Measurements from ENCODE around the gene RPGRIP1L. TPM values are rescaled to one million over a fixed set of nuclear protein-coding genes. Genes with fewer than 3 reads are reported as not detected.

RPGRIP1L gene
- total RNA-seq, 1 donor from 2014 or later, result 19.9 TPM

DNA sequence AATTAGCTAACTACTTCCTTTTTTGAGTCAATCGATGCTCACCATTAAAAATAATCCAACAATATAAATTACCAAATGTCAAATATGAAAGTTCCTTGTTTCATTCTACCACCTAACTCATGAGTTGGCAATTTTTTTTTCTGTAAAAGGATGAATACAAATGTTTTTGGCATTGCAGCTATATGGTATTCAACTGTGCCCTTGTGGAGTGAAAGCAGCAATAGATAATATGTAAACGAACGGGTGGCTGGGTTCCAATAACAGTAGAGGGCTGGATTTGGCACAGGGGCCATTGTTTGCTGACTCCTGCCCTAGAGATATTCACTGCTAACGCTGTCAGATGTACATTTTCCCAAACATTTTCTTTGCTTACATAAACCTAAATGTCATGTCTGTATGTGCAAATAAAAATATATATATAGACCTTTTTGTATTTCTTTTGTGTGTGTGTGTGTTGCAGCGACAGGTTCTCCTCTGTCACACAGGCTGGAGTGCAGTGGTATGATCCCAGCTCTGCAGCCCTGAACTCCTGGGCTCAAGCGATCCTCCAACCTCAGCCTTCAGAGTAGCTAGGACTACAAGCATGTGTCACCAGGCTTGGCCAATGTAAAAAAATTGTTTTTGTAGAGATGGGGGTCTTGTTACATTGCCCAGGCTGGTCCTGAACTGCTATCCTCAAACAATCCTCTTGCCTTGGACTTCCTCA, 73.9 kb downstream of the RPGRIP1L start:
- Mint-ChIP-seq H3K4me3 (ENCODE audit: low read depth) (no peak overlapping the region), H3K9me3 (ENCODE audit: low read depth) (no peaks in the 10 kb centered on the region), H3K4me1 (ENCODE audit: low read depth) (peaks cover 3% of the 10 kb centered on the region), H3K36me3 (ENCODE audit: insufficient read depth) (peaks cover 7% of the 10 kb centered on the region), H3K27me3 (no peaks in the 10 kb centered on the region), H3K27ac (no peak overlapping the region)
- TF ChIP-seq, protein P1, sequence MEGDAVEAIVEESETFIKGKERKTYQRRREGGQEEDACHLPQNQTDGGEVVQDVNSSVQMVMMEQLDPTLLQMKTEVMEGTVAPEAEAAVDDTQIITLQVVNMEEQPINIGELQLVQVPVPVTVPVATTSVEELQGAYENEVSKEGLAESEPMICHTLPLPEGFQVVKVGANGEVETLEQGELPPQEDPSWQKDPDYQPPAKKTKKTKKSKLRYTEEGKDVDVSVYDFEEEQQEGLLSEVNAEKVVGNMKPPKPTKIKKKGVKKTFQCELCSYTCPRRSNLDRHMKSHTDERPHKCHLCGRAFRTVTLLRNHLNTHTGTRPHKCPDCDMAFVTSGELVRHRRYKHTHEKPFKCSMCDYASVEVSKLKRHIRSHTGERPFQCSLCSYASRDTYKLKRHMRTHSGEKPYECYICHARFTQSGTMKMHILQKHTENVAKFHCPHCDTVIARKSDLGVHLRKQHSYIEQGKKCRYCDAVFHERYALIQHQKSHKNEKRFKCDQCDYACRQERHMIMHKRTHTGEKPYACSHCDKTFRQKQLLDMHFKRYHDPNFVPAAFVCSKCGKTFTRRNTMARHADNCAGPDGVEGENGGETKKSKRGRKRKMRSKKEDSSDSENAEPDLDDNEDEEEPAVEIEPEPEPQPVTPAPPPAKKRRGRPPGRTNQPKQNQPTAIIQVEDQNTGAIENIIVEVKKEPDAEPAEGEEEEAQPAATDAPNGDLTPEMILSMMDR (IDR thresholded peaks at IDR 0.05; ENCODE audit: unreplicated experiment), result no peak
- DNase-seq (ENCODE audit: low spot score, unreplicated experiment), result no peak

DNA sequence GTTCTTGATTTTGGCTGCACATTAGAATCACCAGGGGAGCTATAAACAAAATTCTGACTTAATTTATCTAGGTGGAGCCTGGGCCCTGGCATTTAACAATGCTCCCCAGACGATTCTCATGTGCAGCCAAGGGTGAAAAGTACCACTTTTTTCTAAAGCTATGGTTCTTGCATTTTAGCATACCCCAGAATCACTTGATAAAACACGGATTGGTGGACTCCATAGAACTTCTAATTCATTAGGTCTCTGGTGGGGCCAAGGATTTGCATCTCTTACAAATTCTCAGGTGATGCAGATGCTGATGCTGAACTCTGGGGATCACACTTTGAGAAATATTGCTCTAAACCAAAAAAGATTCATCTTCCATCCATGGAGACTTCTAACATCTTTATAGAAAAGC, 74.5 kb downstream of the RPGRIP1L start:
- H3K27me3 Mint-ChIP-seq, result no peaks in the 10 kb centered on the region
- DNase-seq (ENCODE audit: low spot score, unreplicated experiment), result no peak
- H3K36me3 Mint-ChIP-seq (ENCODE audit: insufficient read depth), result peaks cover 2% of the 10 kb centered on the region
- TF ChIP-seq, protein P1 (IDR thresholded peaks at IDR 0.05; ENCODE audit: unreplicated experiment), result no peak
- peaks cover 3% of the 10 kb centered on the region for H3K4me1 Mint-ChIP-seq (ENCODE audit: low read depth)
- no peaks in the 10 kb centered on the region for H3K9me3 Mint-ChIP-seq (ENCODE audit: low read depth)
- no peak overlapping the region for H3K27ac Mint-ChIP-seq
- no peak overlapping the region for H3K4me3 Mint-ChIP-seq (ENCODE audit: low read depth)

DNA sequence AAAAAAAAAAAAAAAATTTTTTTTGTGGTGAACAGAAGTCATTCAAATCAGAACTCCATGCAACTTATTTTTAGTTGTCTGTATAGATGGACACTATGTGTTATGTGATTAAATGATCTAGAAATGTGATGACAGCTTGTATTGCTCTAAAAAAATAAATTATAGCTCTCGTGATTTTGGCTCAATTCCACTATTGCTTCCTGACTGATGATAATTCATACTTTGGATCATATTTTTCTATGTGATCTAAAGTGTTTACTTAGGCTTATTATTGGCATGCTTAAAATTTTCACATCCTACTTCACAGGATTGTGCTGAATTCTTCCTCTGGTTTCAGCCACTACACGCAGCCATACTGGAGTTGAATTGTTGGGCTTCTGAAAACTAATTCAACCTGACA, 76.8 kb downstream of the RPGRIP1L start:
- Mint-ChIP-seq H3K36me3 (ENCODE audit: insufficient read depth) (peaks cover 4% of the 10 kb centered on the region), H3K9me3 (ENCODE audit: low read depth) (peaks cover 4% of the 10 kb centered on the region), H3K4me3 (ENCODE audit: low read depth) (no peak overlapping the region), H3K4me1 (ENCODE audit: low read depth) (peaks cover 3% of the 10 kb centered on the region), H3K27ac (no peak overlapping the region), H3K27me3 (no peaks in the 10 kb centered on the region)
- no peak for DNase-seq (ENCODE audit: low spot score, unreplicated experiment)
- TF ChIP-seq, protein P1 (IDR thresholded peaks at IDR 0.05; ENCODE audit: unreplicated experiment), result no peak

DNA sequence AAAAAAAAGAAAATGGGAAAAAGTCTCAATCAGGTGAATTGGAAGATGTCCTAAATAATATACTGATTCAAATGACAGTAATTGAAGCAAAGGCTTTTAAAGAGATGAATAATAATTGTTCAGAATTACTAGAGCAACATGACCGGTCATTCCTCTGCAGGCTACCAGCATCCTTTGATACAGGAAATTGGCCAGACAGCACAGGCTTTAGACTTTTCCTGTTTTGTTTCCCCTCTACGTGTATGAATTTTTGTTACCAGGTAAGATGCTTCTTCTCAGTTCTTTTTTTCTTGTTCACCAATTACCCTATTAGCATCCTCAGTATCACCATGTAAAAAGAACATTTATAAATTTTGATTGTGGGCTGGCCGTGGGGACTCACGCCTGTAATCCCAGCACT, 77.5 kb downstream of the RPGRIP1L start:
- H3K4me1 Mint-ChIP-seq (ENCODE audit: low read depth), result peaks cover 3% of the 10 kb centered on the region
- TF ChIP-seq, protein P1 (IDR thresholded peaks at IDR 0.05; ENCODE audit: unreplicated experiment), result no peak
- H3K36me3 Mint-ChIP-seq (ENCODE audit: insufficient read depth), result peaks cover 4% of the 10 kb centered on the region
- H3K9me3 Mint-ChIP-seq (ENCODE audit: low read depth), result peaks cover 4% of the 10 kb centered on the region
- H3K27ac Mint-ChIP-seq, result no peak overlapping the region
- no peaks in the 10 kb centered on the region for H3K27me3 Mint-ChIP-seq
- H3K4me3 Mint-ChIP-seq (ENCODE audit: low read depth), result no peak overlapping the region
- no peak for DNase-seq (ENCODE audit: low spot score, unreplicated experiment)

GRCh38 chr16:53625221-53625620, 78.4 kb downstream of the RPGRIP1L start:
- TF ChIP-seq, protein P1 (IDR thresholded peaks at IDR 0.05; ENCODE audit: unreplicated experiment), result no peak
- peaks cover 4% of the 10 kb centered on the region for H3K36me3 Mint-ChIP-seq (ENCODE audit: insufficient read depth)
- DNase-seq (ENCODE audit: low spot score, unreplicated experiment), result no peak
- no peak overlapping the region for H3K27ac Mint-ChIP-seq
- no peak overlapping the region for H3K4me3 Mint-ChIP-seq (ENCODE audit: low read depth)
- no peaks in the 10 kb centered on the region for H3K27me3 Mint-ChIP-seq
- H3K4me1 Mint-ChIP-seq (ENCODE audit: low read depth), result peaks cover 3% of the 10 kb centered on the region
- H3K9me3 Mint-ChIP-seq (ENCODE audit: low read depth), result peaks cover 4% of the 10 kb centered on the region

All from progenitor cell of endocrine pancreas (in vitro differentiated cells).